ENCODE data around the gene SLC16A10.
A peak's percentile ranks its signal among the peaks of the same experiment; 100 is the strongest.

SLC16A10 gene

DNA sequence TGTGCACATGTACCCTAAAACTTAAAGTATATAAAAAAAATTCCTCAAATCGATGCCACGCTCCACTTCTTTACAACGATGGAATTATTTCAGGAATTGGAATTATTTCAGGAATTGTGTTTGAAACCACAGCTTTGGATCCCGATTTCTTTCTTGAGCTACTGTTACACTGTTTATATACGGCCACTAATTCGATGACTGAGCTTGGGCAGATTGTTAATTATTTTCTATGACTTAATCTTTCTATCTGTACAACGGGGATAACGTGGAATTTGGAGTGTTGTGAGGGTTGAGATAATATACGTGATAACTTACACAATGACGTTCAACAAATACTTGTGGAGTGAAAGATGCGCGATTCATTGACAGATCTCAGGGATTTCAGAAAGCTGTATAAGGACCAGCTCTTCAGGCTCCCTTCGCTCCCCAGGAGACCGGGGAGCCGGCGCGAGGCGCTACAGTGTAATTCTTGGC lies 171.3 kb downstream of the SLC16A10 start:
- no peak for DNase-seq

DNA sequence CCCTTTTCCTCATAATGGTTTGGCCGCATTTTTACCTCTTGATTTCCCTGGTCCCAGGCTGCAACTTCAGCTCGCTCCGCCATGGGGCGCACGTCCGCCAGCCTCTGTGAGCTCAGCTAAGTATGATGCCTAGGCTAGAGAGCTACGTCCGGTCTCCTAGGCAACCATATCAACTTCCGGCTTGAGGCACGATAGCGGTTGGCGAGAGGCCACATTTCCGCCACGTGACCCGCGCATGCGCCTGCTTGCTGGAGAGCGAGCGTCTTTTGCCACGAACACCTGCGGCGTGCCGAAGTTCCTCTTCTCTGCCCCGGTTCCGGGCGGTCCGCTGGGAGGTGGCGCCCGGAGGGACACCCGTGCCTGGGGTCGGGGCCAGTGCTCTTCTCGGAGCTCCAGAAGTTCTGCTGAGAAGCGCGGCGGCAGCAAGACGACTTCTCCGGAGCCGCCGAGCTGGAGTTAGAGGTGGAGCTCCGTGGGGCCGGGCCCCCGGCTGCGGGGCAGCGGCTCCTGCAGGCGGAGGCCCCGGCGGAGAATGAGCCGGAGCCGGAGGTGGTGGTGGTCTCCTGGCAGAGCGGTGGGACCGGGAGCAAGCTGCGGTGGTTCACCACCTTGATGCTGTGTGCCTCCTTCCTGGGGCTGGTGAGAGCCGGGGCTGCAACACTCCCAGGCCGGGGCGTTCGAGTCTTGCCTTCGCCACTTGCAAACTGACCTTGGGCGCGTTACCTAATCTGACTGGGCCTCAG lies 172.0 kb downstream of the SLC16A10 start:
- peak; percentile 85 to 99 (median 96) for DNase-seq

DNA sequence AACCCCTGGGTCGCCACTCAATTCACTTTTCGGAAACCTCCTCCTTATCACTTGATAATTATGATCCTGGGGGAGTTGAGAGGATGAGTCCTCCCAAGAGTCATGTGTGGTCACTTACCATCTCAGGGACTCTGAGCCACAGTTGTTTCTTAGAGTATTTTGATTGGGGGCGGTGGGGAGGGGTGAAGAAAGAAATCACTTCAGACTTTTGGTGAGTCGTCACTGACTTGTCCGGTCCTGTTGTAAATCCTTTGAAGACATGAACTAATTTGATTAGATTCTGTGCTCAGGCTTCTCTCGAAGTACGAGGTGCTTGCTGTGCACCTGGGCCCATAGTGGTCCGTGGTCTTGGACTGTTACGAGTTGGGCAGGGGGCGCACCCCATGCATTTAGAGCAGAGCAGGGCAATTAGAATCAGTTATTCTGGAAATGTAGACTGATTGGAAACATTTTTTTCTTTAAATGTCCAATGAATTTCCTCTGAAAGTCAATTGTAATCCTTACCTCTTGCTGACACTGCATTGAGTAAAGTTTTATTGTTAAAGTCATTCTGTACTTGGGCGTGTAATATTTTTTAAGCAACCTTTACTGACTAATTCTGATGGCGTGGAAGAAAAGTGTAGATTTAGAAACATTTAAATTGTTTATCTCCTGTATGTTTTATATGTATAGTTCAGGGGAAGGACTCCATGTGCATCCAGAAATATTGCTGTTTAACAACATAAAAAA lies 173.4 kb downstream of the SLC16A10 start:
- DNase-seq: no peak

DNA sequence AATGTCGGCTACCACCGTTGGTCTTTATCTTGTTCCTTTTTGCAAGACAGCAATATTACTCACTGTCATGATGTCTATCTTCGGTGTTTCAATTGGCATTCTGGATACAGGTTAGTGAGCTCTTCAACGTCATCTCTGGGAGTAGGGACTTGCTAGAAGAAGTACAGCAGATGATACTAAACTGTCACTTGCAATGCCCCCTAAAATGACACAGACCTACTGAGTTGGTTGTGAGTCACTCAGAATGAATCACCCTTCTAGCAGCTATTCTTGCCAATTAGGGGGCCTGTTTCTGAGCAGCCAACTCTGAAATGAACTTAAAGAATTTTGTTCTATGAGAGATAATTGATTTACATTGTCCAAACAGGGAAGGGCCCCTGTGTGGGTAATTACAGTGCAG lies 176.5 kb downstream of the SLC16A10 start:
- no peak for DNase-seq

DNA sequence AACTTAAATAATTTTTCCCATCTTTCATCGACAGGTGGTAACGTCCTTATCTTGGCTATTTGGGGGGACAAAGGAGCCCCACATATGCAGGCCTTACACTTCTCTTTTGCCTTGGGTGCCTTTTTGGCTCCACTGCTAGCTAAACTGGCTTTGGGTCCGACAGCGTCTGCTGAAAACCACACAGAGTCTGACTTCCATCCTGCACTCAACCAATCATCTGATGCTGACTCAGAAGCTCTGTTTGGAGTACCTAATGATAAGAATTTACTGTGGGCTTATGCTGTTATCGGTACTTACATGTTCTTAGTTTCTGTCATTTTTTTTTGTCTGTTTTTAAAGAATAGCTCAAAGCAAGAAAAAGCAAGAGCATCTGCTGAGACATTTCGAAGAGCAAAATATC lies 178.5 kb downstream of the SLC16A10 start:
- DNase-seq: peak in 2 of 56 donors; percentile 2 to 3

DNA sequence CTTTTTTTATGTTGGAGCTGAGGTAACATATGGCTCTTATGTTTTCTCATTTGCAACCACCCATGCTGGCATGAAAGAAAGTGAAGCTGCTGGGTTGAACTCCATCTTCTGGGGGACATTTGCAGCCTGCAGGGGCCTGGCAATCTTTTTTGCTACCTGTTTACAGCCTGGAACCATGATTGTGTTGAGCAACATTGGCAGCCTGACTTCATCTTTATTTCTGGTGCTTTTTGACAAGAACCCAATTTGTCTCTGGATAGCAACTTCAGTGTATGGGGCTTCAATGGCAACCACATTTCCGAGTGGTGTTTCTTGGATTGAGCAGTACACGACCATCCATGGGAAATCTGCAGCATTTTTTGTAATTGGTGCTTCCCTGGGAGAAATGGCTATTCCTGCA lies 179.0 kb downstream of the SLC16A10 start:
- no peak for DNase-seq

DNA sequence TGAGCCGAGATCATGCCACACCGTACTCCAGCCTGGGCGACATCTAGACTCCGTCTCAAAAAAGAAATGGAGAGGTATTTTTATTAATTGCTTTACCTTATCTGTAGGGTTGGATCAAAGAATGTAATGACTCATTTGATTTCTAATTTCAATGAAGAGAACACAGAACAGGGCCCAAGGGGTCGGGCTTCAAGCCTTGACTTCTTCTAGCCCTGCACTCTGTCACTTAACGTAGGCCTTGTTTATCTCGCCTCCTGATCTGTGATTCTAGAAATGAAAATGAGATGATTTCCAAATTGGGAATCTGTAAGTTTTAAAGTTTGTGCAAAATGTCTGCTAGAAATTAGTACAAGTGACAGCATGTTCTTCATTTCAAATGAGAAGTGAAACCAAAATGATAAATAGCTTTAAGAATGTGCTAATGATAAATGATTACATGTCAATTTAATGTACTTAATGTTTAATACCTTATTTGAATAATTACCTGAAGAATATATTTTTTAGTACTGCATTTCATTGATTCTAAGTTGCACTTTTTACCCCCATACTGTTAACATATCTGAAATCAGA lies 180.5 kb downstream of the SLC16A10 start:
- DNase-seq: no peak

DNA sequence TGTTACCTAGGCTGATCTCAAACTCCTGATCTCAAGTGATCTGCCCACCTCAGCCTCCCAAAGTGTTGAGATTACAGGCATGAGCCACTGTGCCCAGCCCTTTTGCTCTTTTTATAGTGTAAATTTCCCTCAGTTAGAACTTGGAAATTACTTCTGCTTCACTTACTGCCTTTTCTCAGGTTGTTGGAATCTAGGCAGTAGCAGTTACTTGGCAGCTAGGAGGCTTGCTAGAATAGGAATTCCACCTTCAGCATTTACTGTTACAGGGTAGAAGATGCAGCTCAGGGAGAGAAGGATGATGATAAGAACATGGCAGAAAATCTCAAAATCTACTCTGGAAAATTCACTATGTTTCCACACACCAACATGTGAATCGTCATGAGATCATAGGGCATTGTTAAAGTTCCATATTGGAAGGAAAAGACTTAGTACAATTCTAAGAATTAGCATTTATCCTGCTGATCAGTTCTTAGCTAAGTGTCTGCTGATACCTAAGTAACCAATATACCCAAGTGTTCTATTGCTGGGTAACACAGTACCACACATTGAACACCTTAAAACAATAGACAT lies 182.2 kb downstream of the SLC16A10 start:
- DNase-seq: no peak

DNA sequence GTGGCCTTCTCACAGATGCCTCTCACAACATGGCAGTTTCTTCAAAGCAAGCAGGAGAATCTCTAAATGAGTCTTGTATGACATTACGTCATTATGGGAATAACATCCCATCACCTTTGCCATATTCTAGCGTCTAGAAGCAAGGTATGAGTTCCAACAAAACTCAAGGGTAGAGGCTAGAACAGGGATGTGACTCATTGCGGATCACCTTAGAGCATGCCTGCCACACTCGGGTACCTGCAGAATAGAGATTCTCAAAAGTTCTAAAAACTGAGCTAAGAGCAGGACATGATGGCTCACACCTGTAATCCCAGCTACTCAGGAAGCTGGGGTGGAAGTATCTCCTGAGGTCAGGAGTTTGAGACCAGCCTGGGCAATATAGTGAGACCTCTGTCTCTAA lies 182.8 kb downstream of the SLC16A10 start:
- no peak for DNase-seq

DNA sequence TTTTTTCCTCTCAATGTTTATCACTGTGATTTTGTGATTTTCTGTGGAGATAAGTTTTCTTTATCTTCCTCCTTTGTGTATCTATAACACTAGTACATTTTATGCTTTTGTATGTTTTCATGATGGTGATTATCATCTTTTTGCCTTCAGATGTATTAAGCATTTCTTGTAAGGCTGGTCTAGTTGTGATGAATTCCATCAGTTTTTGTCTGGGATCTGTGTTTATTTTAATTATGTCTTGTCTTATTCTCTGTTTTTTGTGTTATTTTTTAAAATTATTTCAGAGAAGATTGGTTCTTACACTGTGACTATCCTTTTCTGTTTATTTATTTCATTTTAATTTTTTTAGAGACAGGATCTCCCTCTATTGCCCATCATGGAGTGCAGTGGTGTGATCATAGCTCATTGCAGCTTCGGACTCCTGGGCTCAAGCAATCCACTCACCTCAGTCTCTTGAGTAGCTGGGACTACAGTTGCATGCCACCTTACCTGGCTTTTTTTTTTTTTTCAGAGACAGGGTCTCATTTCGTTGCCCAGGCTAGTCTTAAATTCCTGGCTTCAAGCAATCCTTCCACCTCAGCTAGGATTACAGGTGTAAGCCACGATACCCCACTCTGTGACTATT lies 187.4 kb downstream of the SLC16A10 start:
- DNase-seq: no peak

DNA sequence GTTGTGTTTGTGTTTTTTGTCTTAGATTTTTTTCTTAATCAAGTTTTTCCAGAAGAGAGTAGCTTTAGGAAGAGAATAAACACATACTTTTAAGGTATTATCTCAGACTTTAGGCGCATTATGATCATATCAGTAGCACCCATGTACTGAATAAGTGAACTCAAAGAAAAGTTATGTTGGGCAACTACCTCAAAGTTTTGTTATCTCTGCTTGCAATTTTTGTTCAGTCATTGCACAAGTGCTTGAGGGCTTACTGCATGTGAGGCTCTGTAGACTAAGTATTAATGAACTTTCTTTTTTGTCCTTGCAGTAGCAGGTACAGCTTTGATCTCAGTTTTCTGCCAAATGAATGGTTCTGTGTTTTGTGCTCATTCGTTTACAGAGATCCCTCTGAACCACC lies 189.0 kb downstream of the SLC16A10 start:
- DNase-seq: no peak

DNA sequence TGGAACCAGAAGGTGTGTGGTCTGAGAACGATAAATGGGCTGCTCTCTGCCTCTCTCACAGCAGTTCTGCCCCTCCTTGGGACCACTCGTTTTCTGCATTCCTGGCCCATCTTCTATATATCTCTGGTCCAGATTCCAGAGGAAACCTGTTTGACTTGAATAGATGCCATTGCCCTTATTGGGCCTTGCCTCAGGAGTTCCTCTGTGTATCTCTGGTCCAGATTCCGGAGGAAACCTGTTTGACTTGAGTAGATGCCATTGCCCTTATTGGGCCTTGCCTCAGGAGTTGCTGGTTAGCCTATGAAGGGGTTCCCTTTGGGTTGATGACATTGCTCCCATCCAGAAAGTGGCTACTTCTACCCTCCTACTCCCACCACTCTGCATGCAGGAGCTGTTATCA lies 189.4 kb downstream of the SLC16A10 start:
- DNase-seq: no peak

DNA sequence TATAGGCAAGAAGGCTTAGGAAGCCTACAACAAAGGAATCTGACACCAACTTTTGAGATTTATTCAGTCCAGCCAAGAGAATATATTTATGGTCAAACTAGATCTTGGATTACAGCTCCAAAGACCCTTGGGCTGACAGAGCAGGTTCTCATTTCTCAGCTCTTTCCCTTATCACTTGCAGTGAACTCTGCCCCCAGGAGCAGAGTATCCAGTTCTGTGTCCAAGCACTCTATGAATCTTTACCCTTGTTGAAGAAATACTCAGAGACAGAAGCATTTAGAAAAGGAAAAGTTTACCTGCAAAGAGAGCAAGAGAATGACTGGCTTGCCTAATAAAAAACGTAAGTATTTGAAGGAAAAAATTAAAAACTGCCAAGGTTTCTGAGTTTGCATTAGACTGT lies 190.5 kb downstream of the SLC16A10 start:
- no peak for DNase-seq

DNA sequence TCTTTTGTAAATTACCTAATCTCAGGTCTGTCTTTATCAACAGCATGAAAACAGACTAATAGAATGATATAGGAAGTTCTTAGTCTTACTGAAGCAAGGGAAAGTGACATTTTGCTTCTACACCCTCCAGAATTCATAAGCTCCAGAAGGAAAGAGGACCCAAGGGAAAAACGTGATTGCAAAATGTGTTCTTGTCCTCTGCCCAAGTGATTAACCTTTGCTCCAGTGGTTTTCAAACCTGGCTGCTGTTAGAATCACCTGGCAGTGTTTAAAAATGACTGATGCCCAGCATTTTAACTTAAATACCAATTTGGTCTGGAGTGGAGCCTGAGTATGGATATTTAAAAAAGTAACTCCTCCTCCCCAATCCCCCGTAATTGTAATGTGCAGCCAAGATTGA lies 191.4 kb downstream of the SLC16A10 start:
- DNase-seq: no peak

DNA sequence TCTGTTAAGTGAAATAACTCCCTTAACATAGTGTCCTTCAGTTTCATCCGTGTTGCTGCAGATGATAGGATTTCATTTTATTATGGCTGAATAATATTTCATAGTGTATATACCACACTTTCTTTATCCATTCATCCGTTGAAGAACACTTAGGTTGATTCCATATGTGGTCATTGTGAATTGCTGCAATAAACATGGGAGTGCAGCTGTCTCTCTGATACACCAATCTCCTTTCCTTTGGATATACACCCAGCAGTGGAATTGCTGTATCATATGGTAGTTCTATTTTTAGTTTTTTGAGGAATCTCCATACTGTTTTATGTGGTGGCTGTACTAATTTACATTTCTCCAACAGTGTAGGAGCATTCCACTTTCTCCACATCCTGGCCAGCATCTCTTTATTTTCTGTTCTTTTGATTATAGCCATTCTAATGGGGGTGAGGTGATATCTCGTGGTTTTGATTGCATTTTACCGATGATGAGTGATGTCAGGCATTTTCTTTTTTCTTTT lies 193.2 kb downstream of the SLC16A10 start:
- DNase-seq: no peak
